ENCODE results near the gene ARHGAP42.

DNA sequence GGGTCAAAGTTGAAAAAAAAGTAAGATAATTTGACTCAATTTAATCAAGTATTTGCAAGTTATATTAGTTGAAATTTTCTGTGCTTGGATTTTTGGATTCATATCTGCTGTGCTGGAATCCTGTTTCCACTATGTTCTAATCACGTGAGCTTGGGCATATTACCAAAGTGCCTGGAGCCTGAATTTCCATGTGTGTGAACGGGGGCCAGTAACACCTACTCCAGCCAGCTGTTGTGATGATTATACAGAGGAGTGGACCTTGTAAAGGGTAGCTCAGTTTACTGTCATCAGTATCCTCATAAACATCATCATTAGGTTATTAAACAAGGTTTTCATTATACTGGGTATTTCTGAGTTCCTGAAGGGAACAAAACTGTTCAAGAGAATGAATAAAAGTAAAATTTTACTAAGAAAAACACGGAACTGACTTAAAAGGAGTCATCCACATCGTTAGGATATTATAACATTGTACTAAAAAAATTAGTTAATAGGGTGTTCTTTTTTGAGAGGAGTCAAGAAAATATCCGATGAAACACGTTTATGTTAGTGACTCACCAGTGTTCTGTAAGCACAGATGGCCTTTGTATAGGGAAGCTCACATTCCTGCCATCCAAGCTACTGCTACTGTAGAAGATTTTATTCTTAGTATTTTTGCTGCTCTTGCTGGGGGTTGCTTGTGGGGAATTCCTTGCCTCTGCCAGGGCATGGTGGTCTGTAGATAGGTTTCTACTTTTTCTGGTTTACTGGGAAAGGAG lies 144.1 kb downstream of the ARHGAP42 start:
- TF ChIP-seq, protein P1, sequence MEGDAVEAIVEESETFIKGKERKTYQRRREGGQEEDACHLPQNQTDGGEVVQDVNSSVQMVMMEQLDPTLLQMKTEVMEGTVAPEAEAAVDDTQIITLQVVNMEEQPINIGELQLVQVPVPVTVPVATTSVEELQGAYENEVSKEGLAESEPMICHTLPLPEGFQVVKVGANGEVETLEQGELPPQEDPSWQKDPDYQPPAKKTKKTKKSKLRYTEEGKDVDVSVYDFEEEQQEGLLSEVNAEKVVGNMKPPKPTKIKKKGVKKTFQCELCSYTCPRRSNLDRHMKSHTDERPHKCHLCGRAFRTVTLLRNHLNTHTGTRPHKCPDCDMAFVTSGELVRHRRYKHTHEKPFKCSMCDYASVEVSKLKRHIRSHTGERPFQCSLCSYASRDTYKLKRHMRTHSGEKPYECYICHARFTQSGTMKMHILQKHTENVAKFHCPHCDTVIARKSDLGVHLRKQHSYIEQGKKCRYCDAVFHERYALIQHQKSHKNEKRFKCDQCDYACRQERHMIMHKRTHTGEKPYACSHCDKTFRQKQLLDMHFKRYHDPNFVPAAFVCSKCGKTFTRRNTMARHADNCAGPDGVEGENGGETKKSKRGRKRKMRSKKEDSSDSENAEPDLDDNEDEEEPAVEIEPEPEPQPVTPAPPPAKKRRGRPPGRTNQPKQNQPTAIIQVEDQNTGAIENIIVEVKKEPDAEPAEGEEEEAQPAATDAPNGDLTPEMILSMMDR (optimal IDR thresholded peaks at IDR 0.05 in 1 of 3, IDR thresholded peaks at IDR 0.05 in 1 of 3, conservative IDR thresholded peaks at IDR 0.05 in 1 of 3; ENCODE audit: extremely low read depth in 1 of 3, insufficient read depth in 2 of 3, low read length in 3 of 3): no peak
- TF ChIP-seq EZH2 (IDR thresholded peaks at IDR 0.05; ENCODE audit: low read length): no peak
